Stimulated activated naive B cell treated with anti-CD40 and anti-IgM and Interleukin-4, amounts not matched to agents 10 μg/mL and 1 μg/mL and 100 μg/mL, for 72 hours (primary cell): ENCODE measurements around the gene FAM221B.

ENCODE experiments used
- ATAC-seq, 2 donors: fragments of 150-1000 bp; cut with Tn5 transposase; replicated peaks; 2 replicates each; pipeline ENCODE4 v1.10.0; 2021; ENCODE audit warnings: moderate library complexity in 1 of 2
- DNase-seq: peaks from one replicate; pipeline ENCODE4 v3.0.0; 2021
- H3K27ac Mint-ChIP-seq: one replicate; pipeline ENCODE4 v1.8.0; 2022; ENCODE audit warnings: mild to moderate bottlenecking, mixed read lengths
- H3K27me3 Mint-ChIP-seq, 2 donors: one replicate each; pipeline ENCODE4 v1.8.0; 2022; ENCODE audit warnings: mixed read lengths in 2 of 2
- H3K36me3 Mint-ChIP-seq, 2 donors: one replicate each; pipeline ENCODE4 v1.8.0; 2022; ENCODE audit warnings: mixed read lengths in 2 of 2, mild to moderate bottlenecking in 1 of 2
- H3K4me1 Mint-ChIP-seq, 2 donors: one replicate each; pipeline ENCODE4 v1.8.0; 2022; ENCODE audit warnings: mixed read lengths in 2 of 2, mild to moderate bottlenecking in 1 of 2
- H3K4me3 Mint-ChIP-seq, 2 donors: one replicate each; pipeline ENCODE4 v1.8.0; 2022; ENCODE audit warnings: mild to moderate bottlenecking in 2 of 2, mixed read lengths in 2 of 2, moderate library complexity in 1 of 2
- H3K9me3 Mint-ChIP-seq, 2 donors: one replicate each; pipeline ENCODE4 v1.8.0; 2022; ENCODE audit warnings: mixed read lengths in 2 of 2, mild to moderate bottlenecking in 1 of 2

The FAM221B gene

DNA sequence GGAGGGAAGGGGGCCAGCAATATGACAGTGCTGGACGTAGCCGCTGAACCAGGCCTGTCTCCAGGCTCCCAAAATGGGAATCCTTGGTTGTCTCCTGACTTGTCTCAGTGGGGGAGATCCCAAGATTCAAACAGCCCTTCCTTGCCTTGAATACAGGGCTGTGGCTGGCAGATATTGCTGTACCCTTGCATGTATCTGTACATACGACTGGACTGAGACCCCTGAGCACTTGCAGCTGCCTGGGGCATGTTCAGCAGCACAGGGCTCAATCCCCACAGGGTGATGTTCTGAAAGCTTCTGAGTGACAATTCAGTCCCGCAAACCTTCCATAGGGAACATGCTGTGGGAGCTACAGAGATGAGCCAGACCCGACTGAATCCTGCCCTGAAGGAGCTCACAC is 28.4 kb upstream of the FAM221B start:
- Mint-ChIP-seq H3K9me3 (no peaks in the 10 kb centered on the region), H3K27ac (no peak overlapping the region), H3K27me3 (peaks cover 14 to 25% of the 10 kb centered on the region in 2 donors), H3K36me3 (no peaks in the 10 kb centered on the region), H3K4me1 (peaks cover 0 to 3% of the 10 kb centered on the region in 2 donors), H3K4me3 (no peak overlapping the region)
- no peak for ATAC-seq
- DNase-seq: no peak

GRCh38 chr9:35856206-35856605 is 27.7 kb upstream of the FAM221B start:
- no peak for ATAC-seq
- no peak for DNase-seq
- H3K27ac Mint-ChIP-seq: no peak overlapping the region
- H3K36me3 Mint-ChIP-seq: no peaks in the 10 kb centered on the region
- no peaks in the 10 kb centered on the region for H3K4me1 Mint-ChIP-seq
- no peak overlapping the region for H3K4me3 Mint-ChIP-seq
- H3K27me3 Mint-ChIP-seq: peaks cover 9 to 18% of the 10 kb centered on the region in 2 donors
- H3K9me3 Mint-ChIP-seq: no peaks in the 10 kb centered on the region

DNA sequence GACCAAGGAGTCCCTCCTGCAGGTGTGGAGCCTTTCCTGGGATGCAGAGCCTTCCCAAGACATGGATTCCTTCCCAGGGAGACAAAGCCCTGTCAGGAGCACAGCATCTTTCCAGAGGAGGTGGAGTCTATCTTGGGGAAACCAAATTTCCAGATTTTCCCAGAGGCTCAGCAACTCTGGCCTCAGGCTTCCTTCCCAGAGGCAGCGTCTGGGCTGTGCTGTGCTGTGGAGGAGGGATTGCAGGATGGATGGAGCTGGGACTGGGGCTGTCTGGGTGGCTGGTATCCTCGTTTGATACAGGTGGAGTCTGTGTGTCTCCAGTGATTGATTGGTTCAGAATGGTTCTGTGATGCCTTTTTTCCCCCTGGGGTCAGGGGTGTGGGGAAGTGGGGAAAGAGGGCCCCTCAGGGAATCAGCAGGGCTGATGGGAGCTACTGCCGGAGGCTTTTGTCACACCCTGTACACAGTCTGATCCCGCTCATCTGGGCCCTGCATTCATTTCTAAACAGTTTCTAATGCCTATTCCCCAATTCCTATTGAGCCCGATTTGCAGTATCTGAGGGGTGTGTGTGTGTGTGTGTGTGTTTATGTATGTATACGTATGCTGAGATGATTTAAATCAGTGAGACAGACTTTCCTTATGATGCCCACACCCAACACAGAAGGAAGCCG is 25.7 kb upstream of the FAM221B start:
- ATAC-seq (no peak), DNase-seq (no peak)
- no peaks in the 10 kb centered on the region for H3K4me1 Mint-ChIP-seq
- no peaks in the 10 kb centered on the region for H3K9me3 Mint-ChIP-seq
- H3K27ac Mint-ChIP-seq: no peak overlapping the region
- no peaks in the 10 kb centered on the region for H3K36me3 Mint-ChIP-seq
- no peak overlapping the region for H3K4me3 Mint-ChIP-seq
- H3K27me3 Mint-ChIP-seq: peaks cover 7 to 16% of the 10 kb centered on the region in 2 donors

GRCh38 chr9:35852876-35853865 is 24.6 kb upstream of the FAM221B start:
- ATAC-seq: no peak
- no peaks in the 10 kb centered on the region for H3K9me3 Mint-ChIP-seq
- H3K36me3 Mint-ChIP-seq: no peaks in the 10 kb centered on the region
- peaks cover 6 to 10% of the 10 kb centered on the region in 2 donors for H3K4me1 Mint-ChIP-seq
- H3K27me3 Mint-ChIP-seq: peaks cover 7 to 16% of the 10 kb centered on the region in 2 donors
- DNase-seq: no peak
- peak overlapping the region; percentile 15 for H3K27ac Mint-ChIP-seq
- H3K4me3 Mint-ChIP-seq: no peak overlapping the region

DNA sequence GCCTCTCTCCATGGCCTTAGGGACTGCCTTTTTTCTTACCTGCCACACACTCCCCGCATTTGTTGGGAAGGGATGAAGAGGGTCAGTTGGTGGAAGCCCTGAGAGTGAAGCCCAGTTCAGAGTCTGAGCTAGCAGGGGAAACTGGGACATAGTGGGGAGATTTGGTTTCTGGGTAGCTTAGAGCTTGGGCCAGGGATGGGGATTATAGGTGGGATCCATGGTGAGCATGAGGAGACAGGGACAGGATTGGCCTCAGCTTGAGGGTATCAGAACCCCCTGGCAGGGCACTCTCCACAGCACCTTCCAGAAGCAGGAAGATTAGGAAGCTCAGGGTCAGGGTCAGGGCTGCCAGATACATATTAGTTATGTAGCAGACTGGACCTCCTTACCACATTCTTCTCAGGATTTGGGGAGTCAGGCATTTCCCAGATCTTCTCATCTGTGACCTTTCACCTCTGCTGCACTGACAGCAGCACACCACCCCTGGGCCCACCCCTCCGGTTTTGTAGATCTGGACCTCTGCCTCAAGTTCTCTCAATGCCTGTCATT is 23.8 kb upstream of the FAM221B start:
- Mint-ChIP-seq H3K9me3 (no peaks in the 10 kb centered on the region), H3K27ac (no peak overlapping the region), H3K27me3 (peaks cover 7 to 16% of the 10 kb centered on the region in 2 donors)

GRCh38 chr9:35847792-35848572 is 19.4 kb upstream of the FAM221B start:
- H3K9me3 Mint-ChIP-seq: no peaks in the 10 kb centered on the region
- ATAC-seq: peak; percentile 92 to 94
- H3K27ac Mint-ChIP-seq: peak overlapping the region; percentile 91
- peak overlapping the region; percentile 52 to 58 for H3K4me3 Mint-ChIP-seq
- H3K36me3 Mint-ChIP-seq: peaks cover 0 to 4% of the 10 kb centered on the region in 2 donors
- DNase-seq: peak; percentile 61
- no peaks in the 10 kb centered on the region for H3K27me3 Mint-ChIP-seq
- peaks cover 39 to 56% of the 10 kb centered on the region in 2 donors for H3K4me1 Mint-ChIP-seq

More for the DNA sequence above, 23.8 kb upstream of the FAM221B start:
- Mint-ChIP-seq H3K4me3 (no peak overlapping the region), H3K4me1 (peaks cover 15 to 18% of the 10 kb centered on the region in 2 donors), H3K36me3 (no peaks in the 10 kb centered on the region)
- ATAC-seq (no peak), DNase-seq (no peak)

DNA sequence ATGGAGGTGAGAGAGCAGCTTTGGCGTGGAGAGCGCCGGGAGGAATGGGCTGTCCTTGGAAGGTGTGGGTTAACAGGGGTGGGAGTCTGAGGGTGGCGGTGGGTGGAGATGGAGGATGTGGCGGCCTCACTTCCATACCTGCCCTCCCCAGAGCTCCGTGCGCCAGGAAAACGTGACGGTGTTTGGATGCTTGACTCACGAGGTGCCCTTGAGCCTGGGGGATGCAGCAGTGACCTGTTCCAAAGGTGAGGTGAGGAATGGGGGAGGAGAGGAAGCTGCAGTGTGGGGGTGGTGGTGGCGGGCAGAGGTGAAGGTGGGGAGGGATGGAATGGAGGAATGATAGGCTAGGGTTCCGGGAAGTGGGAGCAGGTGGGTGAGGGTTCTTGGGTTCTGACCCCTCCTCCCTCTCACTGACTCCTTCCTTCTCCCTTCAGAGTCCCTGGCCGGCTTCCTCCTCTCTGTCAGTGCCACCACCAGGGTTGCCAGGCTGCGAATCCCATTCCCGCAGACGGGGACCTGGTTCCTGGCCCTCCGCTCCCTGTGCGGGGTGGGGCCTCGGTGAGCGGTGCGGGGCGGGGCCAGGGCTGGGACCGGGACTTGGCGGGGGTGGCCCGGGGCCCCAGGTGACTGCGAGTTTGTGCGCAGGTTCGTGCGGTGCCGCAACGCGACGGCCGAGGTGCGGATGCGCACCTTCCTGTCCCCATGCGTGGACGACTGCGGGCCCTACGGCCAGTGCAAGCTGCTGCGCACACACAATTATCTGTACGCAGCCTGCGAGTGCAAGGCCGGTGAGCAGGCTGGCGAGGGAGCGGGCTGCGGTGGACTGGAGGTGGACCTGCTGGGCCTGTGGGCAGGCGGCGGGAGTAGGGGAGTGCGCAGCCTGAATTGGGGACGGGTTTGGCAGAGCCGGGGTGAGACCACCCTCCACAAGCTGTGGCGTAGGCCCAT is 17.6 kb upstream of the FAM221B start:
- peak overlapping the region; percentile 82 for H3K27ac Mint-ChIP-seq
- peaks cover 55 to 75% of the 10 kb centered on the region in 2 donors for H3K4me1 Mint-ChIP-seq
- H3K36me3 Mint-ChIP-seq: peaks cover 0 to 8% of the 10 kb centered on the region in 2 donors
- ATAC-seq (no peak), DNase-seq (no peak)
- H3K27me3 Mint-ChIP-seq: no peaks in the 10 kb centered on the region
- no peaks in the 10 kb centered on the region for H3K9me3 Mint-ChIP-seq
- H3K4me3 Mint-ChIP-seq: peak overlapping the region; percentile 42 to 66

DNA sequence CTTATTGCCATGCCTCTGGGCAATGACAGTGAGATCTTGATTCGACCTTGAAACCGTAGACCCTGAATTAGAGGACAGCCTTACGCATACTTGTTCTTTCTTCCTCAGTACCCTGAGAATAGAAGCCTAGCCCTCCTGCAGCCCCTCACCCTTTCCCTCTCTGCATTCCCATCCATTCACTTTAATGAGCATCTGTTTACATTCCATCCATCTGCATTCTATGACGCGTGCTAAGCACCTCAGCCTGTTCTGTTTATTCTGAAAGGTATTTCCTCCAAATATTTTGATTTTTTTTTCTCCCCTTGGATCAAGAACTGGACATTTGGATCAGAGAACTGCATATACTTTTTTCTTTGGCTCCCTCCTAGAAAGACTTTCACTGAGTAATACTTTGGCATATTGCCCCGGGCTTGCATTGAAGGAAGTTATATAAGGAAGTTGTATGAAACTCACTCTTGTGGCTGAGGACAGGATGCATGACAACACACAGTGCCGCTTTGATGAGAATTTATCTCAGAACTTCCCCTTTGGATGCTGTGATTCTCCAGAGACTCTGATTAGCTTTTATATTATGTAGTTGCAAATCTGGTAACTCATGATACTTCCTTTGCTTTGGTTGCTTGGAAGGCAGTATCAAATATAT is 16.2 kb upstream of the FAM221B start:
- DNase-seq (peak; percentile 45), ATAC-seq (peak; percentile 63 to 67)
- Mint-ChIP-seq H3K4me1 (peaks cover 65 to 89% of the 10 kb centered on the region in 2 donors), H3K9me3 (peaks cover 0 to 4% of the 10 kb centered on the region in 2 donors), H3K27ac (peak overlapping the region; percentile 1), H3K27me3 (no peaks in the 10 kb centered on the region), H3K4me3 (peak overlapping the region in 1 of 2 donors; percentile 5), H3K36me3 (peaks cover 5 to 15% of the 10 kb centered on the region in 2 donors)

- no peaks in the 10 kb centered on the region for H3K27me3 Mint-ChIP-seq
- H3K9me3 Mint-ChIP-seq: peaks cover 0 to 4% of the 10 kb centered on the region in 2 donors
- ATAC-seq (peak; percentile 81 to 84), DNase-seq (peak; percentile 37)
- peak overlapping the region; percentile 64 for H3K27ac Mint-ChIP-seq
- H3K4me3 Mint-ChIP-seq: peak overlapping the region; percentile 7 to 12
- peaks cover 58 to 83% of the 10 kb centered on the region in 2 donors for H3K4me1 Mint-ChIP-seq
- peaks cover 5 to 15% of the 10 kb centered on the region in 2 donors for H3K36me3 Mint-ChIP-seq
Observed at GRCh38 chr9:35842795-35843194, 14.3 kb upstream of the FAM221B start.

- Mint-ChIP-seq H3K9me3 (peaks cover 0 to 4% of the 10 kb centered on the region in 2 donors), H3K27ac (peak overlapping the region; percentile 64), H3K4me1 (peaks cover 52 to 76% of the 10 kb centered on the region in 2 donors), H3K36me3 (peaks cover 5 to 15% of the 10 kb centered on the region in 2 donors), H3K27me3 (no peaks in the 10 kb centered on the region), H3K4me3 (peak overlapping the region; percentile 7 to 12)
- ATAC-seq (peak; percentile 26 to 39), DNase-seq (no peak)
Observed at GRCh38 chr9:35842020-35842745, 13.7 kb upstream of the FAM221B start.

GRCh38 chr9:35841645-35841900 is 13.0 kb upstream of the FAM221B start:
- Mint-ChIP-seq H3K4me3 (no peak overlapping the region), H3K36me3 (peaks cover 5 to 15% of the 10 kb centered on the region in 2 donors), H3K4me1 (peaks cover 47 to 70% of the 10 kb centered on the region in 2 donors), H3K27ac (no peak overlapping the region), H3K9me3 (peaks cover 0 to 4% of the 10 kb centered on the region in 2 donors), H3K27me3 (no peaks in the 10 kb centered on the region)
- ATAC-seq: no peak
- no peak for DNase-seq
